HUES6 (cell line): ENCODE results near the gene TOX2.

Experiments used
- H3K27ac ChIP-seq: 2 replicates; pipeline ENCODE4 v1.7.0; 2013; ENCODE audit warnings: low read depth, mild to moderate bottlenecking, low read length, inconsistent platforms
- H3K27me3 ChIP-seq: 2 replicates; pipeline ENCODE4 v1.6.1; 2013; ENCODE audit warnings: low read length; ENCODE audit not compliant: control insufficient read depth, insufficient read depth
- H3K36me3 ChIP-seq: 2 replicates; pipeline ENCODE4 v1.6.1; 2013; ENCODE audit warnings: low read length; ENCODE audit not compliant: control insufficient read depth, insufficient read depth
- H3K4me1 ChIP-seq: 2 replicates; pipeline ENCODE4 v1.6.1; 2013; ENCODE audit warnings: low read length; ENCODE audit not compliant: control insufficient read depth, insufficient read depth
- H3K4me3 ChIP-seq: 2 replicates; pipeline ENCODE4 v1.5.1; 2013; ENCODE audit warnings: low read depth, low read length
- H3K9ac ChIP-seq: one replicate; pipeline ENCODE4 v1.6.1; 2013; ENCODE audit warnings: mild to moderate bottlenecking, low read length
- H3K9me3 ChIP-seq: 2 replicates; pipeline ENCODE4 v1.6.1; 2013; ENCODE audit warnings: low read depth, low read length; ENCODE audit not compliant: control insufficient read depth, insufficient read depth

Gene TOX2

GRCh38 chr20:43949248-43949647 lies 34.6 kb downstream of the TOX2 start:
- Histone ChIP-seq H3K36me3 (no peaks in the 10 kb centered on the region), H3K27ac (no peak overlapping the region), H3K4me1 (peaks cover 24% of the 10 kb centered on the region)

GRCh38 chr20:43949741-43950618 lies 35.3 kb downstream of the TOX2 start:
- Histone ChIP-seq H3K4me1 (peaks cover 32% of the 10 kb centered on the region), H3K36me3 (no peaks in the 10 kb centered on the region), H3K9me3 (no peaks in the 10 kb centered on the region), H3K27ac (no peak overlapping the region), H3K27me3 (no peaks in the 10 kb centered on the region), H3K9ac (no peak overlapping the region), H3K4me3 (no peak overlapping the region)

More at GRCh38 chr20:43949248-43949647, 34.6 kb downstream of the TOX2 start:
- H3K27me3 ChIP-seq: no peaks in the 10 kb centered on the region
- H3K4me3 ChIP-seq: no peak overlapping the region
- H3K9me3 ChIP-seq: no peaks in the 10 kb centered on the region
- no peak overlapping the region for H3K9ac ChIP-seq

DNA sequence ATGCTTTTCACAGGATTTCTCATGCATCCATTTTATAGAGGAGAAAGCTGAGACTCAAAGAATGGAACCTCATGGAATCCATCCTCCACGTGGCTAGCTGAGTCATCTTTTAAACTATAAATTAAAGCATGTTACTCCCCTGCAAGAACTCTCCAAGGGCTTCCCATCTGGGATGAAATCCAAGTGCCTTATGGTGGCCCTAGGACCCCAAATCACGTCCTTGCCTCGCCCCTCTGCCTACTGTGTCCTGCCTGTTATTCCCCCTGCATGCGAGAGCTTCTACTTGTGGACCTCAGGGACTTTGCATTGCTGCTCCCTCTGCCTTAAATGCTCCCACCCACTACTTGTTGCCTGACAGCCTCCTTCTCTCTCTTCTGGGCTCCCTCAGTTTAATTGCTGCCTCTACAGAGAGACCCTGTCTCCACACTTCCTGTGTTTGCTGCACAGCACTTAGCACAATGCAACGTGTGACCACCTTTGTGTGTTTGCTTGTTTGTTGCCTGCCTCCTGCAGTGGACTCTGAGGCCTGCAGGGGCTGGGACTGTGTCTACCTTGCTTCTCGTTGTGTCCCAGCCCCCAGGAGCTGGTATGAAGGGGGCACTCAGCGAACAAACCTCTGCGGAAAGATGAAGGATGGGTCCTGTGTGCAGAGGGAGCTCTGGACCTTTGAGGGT lies 39.4 kb downstream of the TOX2 start:
- Histone ChIP-seq H3K27me3 (no peaks in the 10 kb centered on the region), H3K9me3 (no peaks in the 10 kb centered on the region), H3K4me1 (peaks cover 27% of the 10 kb centered on the region), H3K9ac (no peak overlapping the region), H3K4me3 (no peak overlapping the region), H3K36me3 (no peaks in the 10 kb centered on the region), H3K27ac (no peak overlapping the region)

GRCh38 chr20:43954704-43955061 lies 40.0 kb downstream of the TOX2 start:
- Histone ChIP-seq H3K27me3 (no peaks in the 10 kb centered on the region), H3K9ac (peak overlapping the region; percentile 13), H3K9me3 (no peaks in the 10 kb centered on the region), H3K4me1 (peaks cover 28% of the 10 kb centered on the region), H3K36me3 (no peaks in the 10 kb centered on the region), H3K4me3 (no peak overlapping the region), H3K27ac (peak overlapping the region; percentile 55; the same call in 1 of the 2 replicates)

- H3K4me1 ChIP-seq: peaks cover 30% of the 10 kb centered on the region
- H3K4me3 ChIP-seq: no peak overlapping the region
- no peaks in the 10 kb centered on the region for H3K27me3 ChIP-seq
- H3K9me3 ChIP-seq: no peaks in the 10 kb centered on the region
- H3K36me3 ChIP-seq: no peaks in the 10 kb centered on the region
- peak overlapping the region; percentile 13 for H3K9ac ChIP-seq
- peak overlapping the region; percentile 55; the same call in 1 of the 2 replicates for H3K27ac ChIP-seq
Observed at GRCh38 chr20:43955062-43955749, 40.6 kb downstream of the TOX2 start.

- H3K27me3 ChIP-seq: no peaks in the 10 kb centered on the region
- no peak overlapping the region for H3K4me3 ChIP-seq
- no peak overlapping the region for H3K9ac ChIP-seq
- peaks cover 35% of the 10 kb centered on the region for H3K4me1 ChIP-seq
- H3K27ac ChIP-seq: no peak overlapping the region; the same call in 1 of the 2 replicates
- no peaks in the 10 kb centered on the region for H3K9me3 ChIP-seq
- H3K36me3 ChIP-seq: no peaks in the 10 kb centered on the region
Observed at GRCh38 chr20:43955750-43956191, 41.1 kb downstream of the TOX2 start.

DNA sequence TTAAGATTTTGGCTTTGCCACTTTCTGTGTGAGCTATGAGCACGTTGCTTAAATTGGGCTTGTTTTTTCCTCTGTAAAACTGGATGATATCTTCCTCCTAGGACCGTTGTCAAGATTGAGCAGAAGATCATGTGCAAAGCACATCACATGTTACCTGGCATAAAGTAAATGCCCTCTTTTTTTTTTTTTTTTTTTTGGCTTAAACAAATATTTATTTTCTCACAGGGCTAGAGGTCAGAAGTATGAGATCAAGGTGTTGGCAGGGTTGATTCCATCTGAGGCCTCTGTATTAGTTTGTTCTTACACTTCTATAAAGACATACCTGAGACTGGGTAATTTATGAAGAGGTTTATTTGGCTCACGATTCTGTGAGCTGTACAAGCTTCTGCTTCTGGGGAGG lies 42.7 kb downstream of the TOX2 start:
- Histone ChIP-seq H3K4me3 (no peak overlapping the region), H3K4me1 (peaks cover 52% of the 10 kb centered on the region), H3K9ac (no peak overlapping the region), H3K36me3 (no peaks in the 10 kb centered on the region), H3K27me3 (no peaks in the 10 kb centered on the region; the same call in 1 of the 2 replicates), H3K9me3 (no peaks in the 10 kb centered on the region), H3K27ac (no peak overlapping the region)

GRCh38 chr20:43958626-43959025 lies 44.0 kb downstream of the TOX2 start:
- Histone ChIP-seq H3K4me1 (peaks cover 62% of the 10 kb centered on the region), H3K27me3 (no peaks in the 10 kb centered on the region; the same call in 1 of the 2 replicates), H3K9ac (no peak overlapping the region), H3K36me3 (no peaks in the 10 kb centered on the region), H3K9me3 (no peaks in the 10 kb centered on the region), H3K4me3 (no peak overlapping the region), H3K27ac (no peak overlapping the region)

DNA sequence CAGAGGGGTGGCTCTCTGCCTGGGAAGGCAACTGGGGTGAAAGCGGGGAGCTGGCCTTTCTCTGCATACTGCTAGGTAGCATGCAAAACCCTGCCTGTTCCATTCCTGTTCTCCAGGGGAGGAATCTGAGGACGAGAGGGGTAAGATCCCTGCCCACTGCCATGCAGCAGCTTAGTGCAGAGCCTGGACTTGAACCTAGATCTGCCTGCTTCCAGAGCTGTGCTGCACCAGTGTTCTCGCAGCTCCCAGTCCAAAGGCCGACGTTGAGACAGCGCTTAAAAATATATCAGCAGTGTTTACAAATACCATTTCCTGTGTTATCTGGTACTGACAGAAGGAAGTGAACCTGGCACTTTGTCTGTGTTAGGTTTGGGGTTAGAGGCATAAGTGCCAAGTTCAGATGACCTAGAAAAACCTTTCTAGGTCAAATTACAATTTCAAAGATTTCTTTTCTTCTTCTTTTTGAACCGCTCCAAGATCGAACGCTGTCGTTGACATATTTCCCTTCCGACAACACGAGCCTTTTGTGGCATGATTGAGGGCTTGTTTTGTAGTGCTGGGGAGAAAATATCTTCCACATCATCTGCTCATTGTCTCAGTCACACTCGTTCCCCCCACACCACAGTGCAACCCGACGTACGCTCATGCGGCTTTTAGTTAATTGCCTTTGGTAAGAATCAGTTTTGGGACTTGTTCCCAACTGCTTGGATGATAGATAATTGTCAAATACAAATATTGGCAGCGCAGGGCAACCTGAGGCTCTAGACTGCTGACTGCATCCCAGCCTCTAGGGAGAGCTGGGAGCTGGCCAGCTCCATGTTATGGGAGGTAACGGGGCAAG lies 44.6 kb downstream of the TOX2 start:
- H3K9me3 ChIP-seq: no peaks in the 10 kb centered on the region
- H3K27ac ChIP-seq: no peak overlapping the region
- no peaks in the 10 kb centered on the region; the same call in 1 of the 2 replicates for H3K27me3 ChIP-seq
- no peaks in the 10 kb centered on the region for H3K36me3 ChIP-seq
- H3K4me1 ChIP-seq: peaks cover 59% of the 10 kb centered on the region
- no peak overlapping the region for H3K9ac ChIP-seq
- no peak overlapping the region for H3K4me3 ChIP-seq

DNA sequence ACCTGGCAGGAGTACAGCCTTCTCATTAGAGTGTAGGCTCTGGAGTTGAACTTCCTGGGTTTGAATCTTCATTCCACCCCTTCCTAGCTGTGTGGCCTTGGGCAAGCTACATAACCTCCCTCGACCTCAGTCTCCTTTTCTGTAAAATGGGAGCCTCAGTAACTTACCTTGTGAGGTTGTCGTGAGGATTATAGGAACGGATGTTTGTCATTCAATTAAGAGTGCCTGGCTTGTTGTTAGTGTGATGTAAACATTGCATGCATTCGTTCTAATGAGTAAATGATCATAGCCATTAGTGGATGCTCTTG lies 45.2 kb downstream of the TOX2 start:
- no peaks in the 10 kb centered on the region for H3K36me3 ChIP-seq
- H3K9ac ChIP-seq: no peak overlapping the region
- H3K4me1 ChIP-seq: peaks cover 56% of the 10 kb centered on the region
- H3K9me3 ChIP-seq: no peaks in the 10 kb centered on the region
- no peak overlapping the region for H3K27ac ChIP-seq
- no peaks in the 10 kb centered on the region; the same call in 1 of the 2 replicates for H3K27me3 ChIP-seq
- H3K4me3 ChIP-seq: no peak overlapping the region
